Mesendoderm (in vitro differentiated cells): ENCODE results near the gene PUSL1.

ENCODE experiments used
- DNase-seq: peaks from one replicate; pipeline ENCODE4 v3.0.0; 2013
- H2AK5ac ChIP-seq: 2 replicates; pipeline ENCODE4 v1.6.1; 2013; ENCODE audit warnings: low read length, inconsistent platforms
- H2BK120ac ChIP-seq: 2 replicates; pipeline ENCODE4 v1.6.1; 2013; ENCODE audit warnings: low read depth, mild to moderate bottlenecking, low read length, moderate library complexity, mixed read lengths
- H2BK15ac ChIP-seq: replicated peaks from 2 replicates; pipeline ENCODE4 v1.6.1; 2013; ENCODE audit warnings: low read depth, mild to moderate bottlenecking, moderate library complexity
- H2BK5ac ChIP-seq: 2 replicates; pipeline ENCODE4 v1.6.1; 2013; ENCODE audit warnings: low read length, inconsistent platforms
- H3K18ac ChIP-seq: 2 replicates; pipeline ENCODE4 v1.6.1; 2013; ENCODE audit warnings: mild to moderate bottlenecking, low read length, mixed read lengths
- H3K23ac ChIP-seq: one replicate; pipeline ENCODE4 v1.6.1; 2013; ENCODE audit warnings: low read length
- H3K27ac ChIP-seq: 2 replicates; pipeline ENCODE4 v1.5.1; 2013; ENCODE audit warnings: low read depth, mild to moderate bottlenecking, inconsistent platforms, low read length, moderate library complexity
- H3K27me3 ChIP-seq: 2 replicates; pipeline ENCODE4 v1.6.1; 2013; ENCODE audit warnings: low read length, control low read depth, mild to moderate bottlenecking, inconsistent platforms; ENCODE audit not compliant: insufficient read depth, poor library complexity
- H3K36me3 ChIP-seq: 2 replicates; pipeline ENCODE4 v1.6.1; 2013; ENCODE audit warnings: low read length, inconsistent platforms; ENCODE audit not compliant: control insufficient read depth, insufficient read depth
- H3K4ac ChIP-seq: one replicate; pipeline ENCODE4 v1.6.1; 2013; ENCODE audit warnings: low read depth, mild to moderate bottlenecking, low read length, moderate library complexity
- H3K4me1 ChIP-seq: 2 replicates; pipeline ENCODE4 v1.6.1; 2013; ENCODE audit warnings: low read depth, low read length, inconsistent platforms; ENCODE audit not compliant: control insufficient read depth
- H3K4me2 ChIP-seq: 2 replicates; pipeline ENCODE4 v1.6.1; 2013; ENCODE audit warnings: low read length
- H3K4me3 ChIP-seq: 2 replicates; pipeline ENCODE4 v1.5.1; 2013; ENCODE audit warnings: mild to moderate bottlenecking, low read length
- H3K56ac ChIP-seq: one replicate; pipeline ENCODE4 v1.6.1; 2013; ENCODE audit warnings: low read length
- H3K79me1 ChIP-seq: 2 replicates; pipeline ENCODE4 v1.6.1; 2013; ENCODE audit warnings: low read length, inconsistent platforms
- H3K79me2 ChIP-seq: 2 replicates; pipeline ENCODE4 v1.6.1; 2013; ENCODE audit warnings: mild to moderate bottlenecking, low read length; ENCODE audit not compliant: control insufficient read depth, insufficient read depth
- H3K9ac ChIP-seq: 2 replicates; pipeline ENCODE4 v1.6.1; 2013; ENCODE audit warnings: low read length, inconsistent platforms
- H4K5ac ChIP-seq: one replicate; pipeline ENCODE4 v1.6.1; 2013; ENCODE audit warnings: low read length
- H4K8ac ChIP-seq: one replicate; pipeline ENCODE4 v1.6.1; 2013; ENCODE audit warnings: low read depth, mild to moderate bottlenecking, control low read depth, low read length, moderate library complexity
- WGBS: extraction: QIAGEN DNeasy Blood & Tissue Kit; methylation state at CpG from one replicate; pipeline ENCODE4 v1.1.7; 2013; ENCODE audit warnings: low lambda C conversion rate, missing lambda C conversion rate; ENCODE audit not compliant: insufficient coverage; ENCODE audit errors: extremely low coverage; 5-methylcytosine and 5-hydroxymethylcytosine counted together

The PUSL1 gene

GRCh38 chr1:1351511-1352427, 43.4 kb downstream of the PUSL1 start:
- H3K36me3 ChIP-seq, result no peaks in the 10 kb centered on the region
- no peak for DNase-seq
- H3K18ac ChIP-seq, result no peak overlapping the region
- H3K79me1 ChIP-seq, result peaks cover 3% of the 10 kb centered on the region
- no peak overlapping the region for H2BK15ac ChIP-seq
- H3K27me3 ChIP-seq, result peaks cover 6% of the 10 kb centered on the region
- H2AK5ac ChIP-seq, result no peak overlapping the region
- peak overlapping the region; percentile 54 for H3K9ac ChIP-seq
- H3K4me1 ChIP-seq, result peaks cover 2% of the 10 kb centered on the region
- no CpG with 5 or more reads among the region's 29 CpGs for WGBS
- no peak overlapping the region for H3K4ac ChIP-seq
- no peak overlapping the region for H3K4me3 ChIP-seq
- peaks cover 5% of the 10 kb centered on the region for H3K79me2 ChIP-seq
- H3K4me2 ChIP-seq, result no peak overlapping the region
- peak overlapping the region; percentile 76 for H3K56ac ChIP-seq
- no peak overlapping the region for H2BK120ac ChIP-seq
- no peak overlapping the region for H2BK5ac ChIP-seq
- no peak overlapping the region for H4K8ac ChIP-seq
- H3K23ac ChIP-seq, result peak overlapping the region; percentile 80
- H3K27ac ChIP-seq, result no peak overlapping the region
- H4K5ac ChIP-seq, result no peak overlapping the region

- Histone ChIP-seq H2BK15ac (no peak overlapping the region), H3K4me1 (no peaks in the 10 kb centered on the region), H3K56ac (peak overlapping the region; percentile 44), H3K4me2 (no peak overlapping the region), H3K79me2 (no peaks in the 10 kb centered on the region), H4K5ac (no peak overlapping the region), H3K79me1 (no peaks in the 10 kb centered on the region), H3K27me3 (peaks cover 6% of the 10 kb centered on the region), H3K4me3 (no peak overlapping the region), H2BK120ac (no peak overlapping the region), H3K9ac (peak overlapping the region; percentile 2), H3K4ac (no peak overlapping the region), H2BK5ac (no peak overlapping the region), H3K23ac (no peak overlapping the region), H4K8ac (no peak overlapping the region), H2AK5ac (no peak overlapping the region), H3K36me3 (no peaks in the 10 kb centered on the region), H3K27ac (no peak overlapping the region), H3K18ac (no peak overlapping the region)
- no peak for DNase-seq
- WGBS, result no CpG with 5 or more reads among the region's 5 CpGs
Observed at GRCh38 chr1:1352786-1353388, 44.5 kb downstream of the PUSL1 start.

GRCh38 chr1:1353389-1354151, 45.2 kb downstream of the PUSL1 start:
- H3K36me3 ChIP-seq, result no peaks in the 10 kb centered on the region
- peak; percentile 80 for DNase-seq
- H2BK15ac ChIP-seq, result no peak overlapping the region
- no peaks in the 10 kb centered on the region for H3K79me1 ChIP-seq
- peak overlapping the region; percentile 74 for H3K4ac ChIP-seq
- H3K79me2 ChIP-seq, result no peaks in the 10 kb centered on the region
- no peak overlapping the region for H2BK5ac ChIP-seq
- peaks cover 6% of the 10 kb centered on the region for H3K27me3 ChIP-seq
- H3K4me2 ChIP-seq, result peak overlapping the region; percentile 9
- H3K27ac ChIP-seq, result no peak overlapping the region
- H3K9ac ChIP-seq, result peak overlapping the region; percentile 54
- no peaks in the 10 kb centered on the region for H3K4me1 ChIP-seq
- H2AK5ac ChIP-seq, result no peak overlapping the region
- no peak overlapping the region for H4K5ac ChIP-seq
- H3K18ac ChIP-seq, result no peak overlapping the region
- H4K8ac ChIP-seq, result no peak overlapping the region
- no peak overlapping the region for H2BK120ac ChIP-seq
- no peak overlapping the region for H3K23ac ChIP-seq
- H3K4me3 ChIP-seq, result no peak overlapping the region
- no CpG with 5 or more reads among the region's 28 CpGs for WGBS
- H3K56ac ChIP-seq, result peak overlapping the region; percentile 44

GRCh38 chr1:1354271-1355247, 46.2 kb downstream of the PUSL1 start:
- Histone ChIP-seq H4K5ac (no peak overlapping the region), H3K4ac (peak overlapping the region; percentile 74), H3K9ac (peak overlapping the region; percentile 24), H3K4me2 (peak overlapping the region; percentile 5), H2AK5ac (no peak overlapping the region), H3K23ac (no peak overlapping the region), H2BK5ac (no peak overlapping the region), H2BK120ac (no peak overlapping the region), H4K8ac (no peak overlapping the region), H3K27me3 (peaks cover 6% of the 10 kb centered on the region), H3K56ac (peak overlapping the region; percentile 28), H3K79me2 (no peaks in the 10 kb centered on the region), H3K18ac (no peak overlapping the region), H3K79me1 (no peaks in the 10 kb centered on the region), H3K4me3 (no peak overlapping the region), H2BK15ac (no peak overlapping the region), H3K27ac (no peak overlapping the region), H3K4me1 (no peaks in the 10 kb centered on the region), H3K36me3 (no peaks in the 10 kb centered on the region)
- no peak for DNase-seq
- WGBS, result no CpG with 5 or more reads among the region's 116 CpGs

GRCh38 chr1:1355416-1355815, 47.0 kb downstream of the PUSL1 start:
- no peak overlapping the region for H3K4me3 ChIP-seq
- no peak overlapping the region for H3K4ac ChIP-seq
- no peak overlapping the region for H3K9ac ChIP-seq
- H2AK5ac ChIP-seq, result no peak overlapping the region
- DNase-seq, result no peak
- H3K4me2 ChIP-seq, result no peak overlapping the region
- no peak overlapping the region for H2BK15ac ChIP-seq
- no peak overlapping the region for H2BK5ac ChIP-seq
- H2BK120ac ChIP-seq, result no peak overlapping the region
- H4K8ac ChIP-seq, result no peak overlapping the region
- no peak overlapping the region for H4K5ac ChIP-seq
- H3K27me3 ChIP-seq, result peaks cover 6% of the 10 kb centered on the region
- H3K56ac ChIP-seq, result peak overlapping the region; percentile 34
- H3K4me1 ChIP-seq, result no peaks in the 10 kb centered on the region
- H3K79me1 ChIP-seq, result no peaks in the 10 kb centered on the region
- H3K18ac ChIP-seq, result peak overlapping the region; percentile 24
- H3K79me2 ChIP-seq, result no peaks in the 10 kb centered on the region
- H3K27ac ChIP-seq, result no peak overlapping the region
- no CpG with 5 or more reads among the region's 52 CpGs for WGBS
- H3K36me3 ChIP-seq, result no peaks in the 10 kb centered on the region
- no peak overlapping the region for H3K23ac ChIP-seq
